Transverse colon (tissue), 4 donors: Measurements from ENCODE around the gene DGUOK. TPM values are rescaled to one million over a fixed set of nuclear protein-coding genes. Genes with fewer than 3 reads are reported as not detected.
A peak's percentile ranks its signal among the peaks of the same experiment; 100 is the strongest.

Experiments
- DNase-seq: peaks from one replicate; pipeline ENCODE4 v3.0.0-alpha.2; 2019
- H3K27ac ChIP-seq, 4 donors: fragments of 200-600 bp; sonication (generic); 2 replicates each; pipeline ENCODE4 v1.5.1; 2016 to 2018; ENCODE audit warnings: inconsistent platforms in 4 of 4
- H3K27me3 ChIP-seq: fragments of 200-600 bp; sonication (generic); 2 replicates; pipeline ENCODE4 v1.5.1; 2017; ENCODE audit warnings: inconsistent platforms
- H3K36me3 ChIP-seq, 4 donors: fragments of 200-600 bp; sonication (generic); 2 replicates each; pipeline ENCODE4 v1.5.1; 2017 to 2019; ENCODE audit warnings: inconsistent platforms in 4 of 4
- H3K4me1 ChIP-seq, 4 donors: fragments of 200-600 bp; sonication (generic); 2 replicates each; pipeline ENCODE4 v1.5.1; 2017 to 2020; ENCODE audit warnings: inconsistent platforms in 4 of 4
- H3K4me3 ChIP-seq, 4 donors: fragments of 200-600 bp; sonication (generic); 1 replicate in 1 of 4; 2 replicates in 3 of 4; pipeline versions ENCODE4 v1.5.1 to v1.6.1; 2017 to 2019; ENCODE audit warnings: inconsistent platforms in 4 of 4
- H3K9me3 ChIP-seq, 2 donors: fragments of 200-600 bp; sonication (generic); 2 replicates each; pipeline ENCODE4 v1.5.1; 2017 to 2019; ENCODE audit warnings: inconsistent platforms in 2 of 2
- CTCF ChIP-seq, 5 experiments: fragments of 200-600 bp in 3 of 5; fragments of 450-650 bp in 2 of 5; sonication (generic) in 3 of 5; IDR thresholded peaks; 1 replicate in 2 of 5; 2 replicates in 3 of 5; pipeline ENCODE4 v1.5.1; 2016 to 2017; ENCODE audit warnings: antibody characterized with exemption in 5 of 5, inconsistent platforms in 3 of 5, mild to moderate bottlenecking in 2 of 5, moderate library complexity in 1 of 5
- EP300 ChIP-seq: sonication (generic); formaldehyde crosslinking; IDR thresholded peaks from one replicate; pipeline ENCODE4 v1.6.1; 2017; ENCODE audit warnings: antibody characterized with exemption, low read depth
- POLR2A ChIP-seq: fragments of 450-650 bp; IDR thresholded peaks from one replicate; pipeline ENCODE4 v1.6.1; 2016; ENCODE audit warnings: antibody characterized with exemption, mild to moderate bottlenecking, moderate library complexity
- POLR2AphosphoS5 ChIP-seq, 3 donors: sonication (generic); formaldehyde crosslinking; IDR thresholded peaks; one replicate each; pipeline ENCODE4 v1.6.1; 2016; ENCODE audit warnings: antibody characterized with exemption in 3 of 3
- WGBS, 2 donors: methylation state at CpG; one replicate each; pipeline ENCODE4 v1.1.5; 2018; ENCODE audit warnings: low coverage in 1 of 2; 5-methylcytosine and 5-hydroxymethylcytosine counted together
- in situ Hi-C, 4 donors: fragments of 200-750 bp; cut with MboI; loops; one replicate each; pipeline versions ENCODE4 v1.15.0 to v1.15.1; 2017; ENCODE audit warnings: low sequenced_read_pairs in 3 of 4, low pct_ligation_motif_present in 1 of 4, low pct_unique_long_range_greater_than_20kb in 1 of 4
- intact Hi-C: fragments of 100-400 bp; cut with DNase I; formaldehyde crosslinking; loops from one replicate; pipeline ENCODE4 v1.15.1; 2023; ENCODE audit warnings: low total_unique reads
- total RNA-seq, 4 donors: library from RNA; depleted of rRNA; stranded (reverse); fragments of >200 nt; gene quantifications; one replicate each; pipeline ENCODE4 v1.1.0, GENCODE V29; 2016

DGUOK gene
- total RNA-seq, 4 donors from 2014 or later, result 27.3 to 49.7 (median 40.3) TPM

- no peaks in the 10 kb centered on the region for H3K27me3 ChIP-seq
- H3K36me3 ChIP-seq, result no peaks in the 10 kb centered on the region
- no peak for TF ChIP-seq EP300
- TF ChIP-seq CTCF (IDR thresholded peaks at IDR 0.05), result peak; percentile 13 to 42 (median 28)
- TF ChIP-seq POLR2AphosphoS5 (IDR thresholded peaks at IDR 0.05), result peak in 2 of 3 donors; percentile 6 to 65
- H3K4me3 ChIP-seq, result no peak overlapping the region
- DNase-seq, result peak; percentile 53
- in situ Hi-C loops (no loop called here), intact Hi-C loops (loop anchor here (10.0 kb wide), 1 partner anchor 64 kb away; the partner anchor contains the start of gene TET3)
- WGBS, 2 donors, result 70 to 72% methylated on average over 4 to 12 of the region's 12 CpGs
- peak overlapping the region in 3 of 4 donors; percentile 34 to 68 (median 60) for H3K27ac ChIP-seq
- H3K4me1 ChIP-seq, result peaks cover 0 to 2% (median 0%) of the 10 kb centered on the region in 4 donors
- no peaks in the 10 kb centered on the region for H3K9me3 ChIP-seq
Measured at GRCh38 chr2:73920577-73921545, 5.8 kb upstream of the DGUOK start.

- TF ChIP-seq EP300, result no peak
- TF ChIP-seq CTCF (IDR thresholded peaks at IDR 0.05), result no peak
- TF ChIP-seq POLR2AphosphoS5 (IDR thresholded peaks at IDR 0.05), result no peak
- TF ChIP-seq POLR2A, result no peak
- Histone ChIP-seq H3K36me3 (no peaks in the 10 kb centered on the region), H3K4me1 (peaks cover 0 to 7% (median 2%) of the 10 kb centered on the region in 4 donors), H3K9me3 (no peaks in the 10 kb centered on the region), H3K4me3 (no peak overlapping the region), H3K27ac (peak overlapping the region in 3 of 4 donors; percentile 34 to 68 (median 60)), H3K27me3 (no peaks in the 10 kb centered on the region)
- DNase-seq, result no peak
- in situ Hi-C loops, result no loop called here
- WGBS, 2 donors, result 80 to 93% methylated on average over 3 to 9 of the region's 9 CpGs
- intact Hi-C loops, result loop anchor here (10.0 kb wide), 1 partner anchor 63 kb away; the partner anchor contains the start of gene TET3
Measured at GRCh38 chr2:73921581-73921980, 5.1 kb upstream of the DGUOK start.

GRCh38 chr2:73922681-73923080 is 4.0 kb upstream of the DGUOK start:
- Histone ChIP-seq H3K27me3 (no peaks in the 10 kb centered on the region), H3K36me3 (no peaks in the 10 kb centered on the region), H3K4me3 (no peak overlapping the region), H3K9me3 (no peaks in the 10 kb centered on the region), H3K4me1 (peaks cover 0 to 13% (median 7%) of the 10 kb centered on the region in 4 donors), H3K27ac (no peak overlapping the region)
- DNase-seq, result no peak
- TF ChIP-seq POLR2A (no peak), CTCF (IDR thresholded peaks at IDR 0.05) (no peak), EP300 (no peak), POLR2AphosphoS5 (IDR thresholded peaks at IDR 0.05) (no peak)
- WGBS, 2 donors, result 46 to 52% methylated on average over 3 to 5 of the region's 5 CpGs
- in situ Hi-C loops, result no loop called here
- intact Hi-C loops, result loop anchor here (10.0 kb wide), 1 partner anchor 62 kb away; the partner anchor contains the start of gene TET3

- H3K9me3 ChIP-seq, result no peaks in the 10 kb centered on the region
- H3K36me3 ChIP-seq, result no peaks in the 10 kb centered on the region
- no peaks in the 10 kb centered on the region for H3K27me3 ChIP-seq
- H3K4me3 ChIP-seq, result peak overlapping the region in 2 of 4 donors; percentile 1 to 66
- TF ChIP-seq EP300, result no peak
- TF ChIP-seq POLR2AphosphoS5 (IDR thresholded peaks at IDR 0.05), result peak; percentile 45 to 81 (median 81)
- TF ChIP-seq CTCF (IDR thresholded peaks at IDR 0.05), result no peak
- TF ChIP-seq POLR2A, result peak; percentile 77
- peaks cover 18 to 38% (median 32%) of the 10 kb centered on the region in 4 donors for H3K4me1 ChIP-seq
- DNase-seq, result peak; percentile 69
- WGBS, 2 donors, result 48 to 56% methylated on average over 4 to 7 of the region's 7 CpGs
- H3K27ac ChIP-seq, result peak overlapping the region; percentile 94 to 99 (median 96)
- in situ Hi-C loops (no loop called here), intact Hi-C loops (loop anchor here (10.0 kb wide), 1 partner anchor 60 kb away; the partner anchor contains the start of gene TET3)
Measured at GRCh38 chr2:73925033-73925704, 1.5 kb upstream of the DGUOK start.
